Measurements from ENCODE around the gene CERKL.

GRCh38 chr2:181649436-181649979, 7.4 kb downstream of the CERKL start:
- TF ChIP-seq, protein P1, sequence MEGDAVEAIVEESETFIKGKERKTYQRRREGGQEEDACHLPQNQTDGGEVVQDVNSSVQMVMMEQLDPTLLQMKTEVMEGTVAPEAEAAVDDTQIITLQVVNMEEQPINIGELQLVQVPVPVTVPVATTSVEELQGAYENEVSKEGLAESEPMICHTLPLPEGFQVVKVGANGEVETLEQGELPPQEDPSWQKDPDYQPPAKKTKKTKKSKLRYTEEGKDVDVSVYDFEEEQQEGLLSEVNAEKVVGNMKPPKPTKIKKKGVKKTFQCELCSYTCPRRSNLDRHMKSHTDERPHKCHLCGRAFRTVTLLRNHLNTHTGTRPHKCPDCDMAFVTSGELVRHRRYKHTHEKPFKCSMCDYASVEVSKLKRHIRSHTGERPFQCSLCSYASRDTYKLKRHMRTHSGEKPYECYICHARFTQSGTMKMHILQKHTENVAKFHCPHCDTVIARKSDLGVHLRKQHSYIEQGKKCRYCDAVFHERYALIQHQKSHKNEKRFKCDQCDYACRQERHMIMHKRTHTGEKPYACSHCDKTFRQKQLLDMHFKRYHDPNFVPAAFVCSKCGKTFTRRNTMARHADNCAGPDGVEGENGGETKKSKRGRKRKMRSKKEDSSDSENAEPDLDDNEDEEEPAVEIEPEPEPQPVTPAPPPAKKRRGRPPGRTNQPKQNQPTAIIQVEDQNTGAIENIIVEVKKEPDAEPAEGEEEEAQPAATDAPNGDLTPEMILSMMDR (IDR thresholded peaks at IDR 0.05): no peak
- TF ChIP-seq EP300 (IDR thresholded peaks at IDR 0.05) (no peak), POLR2AphosphoS5 (IDR thresholded peaks at IDR 0.05) (no peak), POLR2A (IDR thresholded peaks at IDR 0.05) (no peak)
